Gastrocnemius medialis (tissue), 4 donors: Measurements from ENCODE around the gene ZBBX.

Experiments
- POLR2A ChIP-seq, 2 donors: fragments of 450-650 bp; IDR thresholded peaks; one replicate each; pipeline ENCODE4 v1.6.1; 2017; ENCODE audit warnings: antibody characterized with exemption in 2 of 2, mild to moderate bottlenecking in 2 of 2, moderate library complexity in 2 of 2
- TF ChIP-seq, protein P1 (sequence below), 5 experiments: fragments of 450-650 bp in 3 of 5; fragments of 200-600 bp in 2 of 5; sonication (generic) in 2 of 5; IDR thresholded peaks in 4 of 5; conservative IDR thresholded peaks in 1 of 5; 1 replicate in 4 of 5; 2 replicates in 1 of 5; pipeline ENCODE4 v1.5.1; 2016 to 2019; ENCODE audit warnings: antibody characterized with exemption in 5 of 5, mild to moderate bottlenecking in 3 of 5, moderate library complexity in 3 of 5

DNA sequence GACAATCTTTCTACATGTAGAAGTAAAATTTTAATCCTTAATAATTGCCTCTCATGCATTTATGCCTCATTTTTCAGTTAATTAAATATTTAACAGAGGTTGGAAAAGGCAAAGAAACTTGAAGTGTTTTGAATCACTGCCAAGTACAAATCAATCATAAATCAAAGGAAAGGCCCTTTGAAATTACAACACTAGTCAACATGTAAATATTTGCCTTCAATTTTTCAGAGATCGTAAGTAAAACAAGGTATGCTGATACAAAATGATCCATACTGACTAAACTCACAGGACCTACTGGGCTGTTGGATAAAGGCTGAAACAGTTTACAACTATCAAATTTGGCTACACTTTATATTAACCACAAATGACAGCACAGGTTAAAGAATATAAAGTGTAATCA, 33.9 kb downstream of the ZBBX start:
- TF ChIP-seq POLR2A (IDR thresholded peaks at IDR 0.05), result no peak
- TF ChIP-seq, protein P1, sequence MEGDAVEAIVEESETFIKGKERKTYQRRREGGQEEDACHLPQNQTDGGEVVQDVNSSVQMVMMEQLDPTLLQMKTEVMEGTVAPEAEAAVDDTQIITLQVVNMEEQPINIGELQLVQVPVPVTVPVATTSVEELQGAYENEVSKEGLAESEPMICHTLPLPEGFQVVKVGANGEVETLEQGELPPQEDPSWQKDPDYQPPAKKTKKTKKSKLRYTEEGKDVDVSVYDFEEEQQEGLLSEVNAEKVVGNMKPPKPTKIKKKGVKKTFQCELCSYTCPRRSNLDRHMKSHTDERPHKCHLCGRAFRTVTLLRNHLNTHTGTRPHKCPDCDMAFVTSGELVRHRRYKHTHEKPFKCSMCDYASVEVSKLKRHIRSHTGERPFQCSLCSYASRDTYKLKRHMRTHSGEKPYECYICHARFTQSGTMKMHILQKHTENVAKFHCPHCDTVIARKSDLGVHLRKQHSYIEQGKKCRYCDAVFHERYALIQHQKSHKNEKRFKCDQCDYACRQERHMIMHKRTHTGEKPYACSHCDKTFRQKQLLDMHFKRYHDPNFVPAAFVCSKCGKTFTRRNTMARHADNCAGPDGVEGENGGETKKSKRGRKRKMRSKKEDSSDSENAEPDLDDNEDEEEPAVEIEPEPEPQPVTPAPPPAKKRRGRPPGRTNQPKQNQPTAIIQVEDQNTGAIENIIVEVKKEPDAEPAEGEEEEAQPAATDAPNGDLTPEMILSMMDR (IDR thresholded peaks at IDR 0.05 in 4 of 5, conservative IDR thresholded peaks at IDR 0.05 in 1 of 5), result no peak
